Measurements from ENCODE around the gene PHYH.
"Not testable (repeated sequence)": the region's sequence is repeated elsewhere in the genome, so short reads cannot be mapped to it uniquely, and the experiment has no call there.

PHYH gene

GRCh38 chr10:13276146-13276545, 23.7 kb downstream of the PHYH start:
- not testable (repeated sequence) for DNase-seq

- peak in 52 of 56 donors; percentile 8 to 86 (median 57) for DNase-seq
Observed at GRCh38 chr10:13272164-13272571, 27.7 kb downstream of the PHYH start.

- peak in 26 of 56 donors; percentile 1 to 45 (median 8) for DNase-seq
Observed at GRCh38 chr10:13271552-13272163, 28.2 kb downstream of the PHYH start.

DNA sequence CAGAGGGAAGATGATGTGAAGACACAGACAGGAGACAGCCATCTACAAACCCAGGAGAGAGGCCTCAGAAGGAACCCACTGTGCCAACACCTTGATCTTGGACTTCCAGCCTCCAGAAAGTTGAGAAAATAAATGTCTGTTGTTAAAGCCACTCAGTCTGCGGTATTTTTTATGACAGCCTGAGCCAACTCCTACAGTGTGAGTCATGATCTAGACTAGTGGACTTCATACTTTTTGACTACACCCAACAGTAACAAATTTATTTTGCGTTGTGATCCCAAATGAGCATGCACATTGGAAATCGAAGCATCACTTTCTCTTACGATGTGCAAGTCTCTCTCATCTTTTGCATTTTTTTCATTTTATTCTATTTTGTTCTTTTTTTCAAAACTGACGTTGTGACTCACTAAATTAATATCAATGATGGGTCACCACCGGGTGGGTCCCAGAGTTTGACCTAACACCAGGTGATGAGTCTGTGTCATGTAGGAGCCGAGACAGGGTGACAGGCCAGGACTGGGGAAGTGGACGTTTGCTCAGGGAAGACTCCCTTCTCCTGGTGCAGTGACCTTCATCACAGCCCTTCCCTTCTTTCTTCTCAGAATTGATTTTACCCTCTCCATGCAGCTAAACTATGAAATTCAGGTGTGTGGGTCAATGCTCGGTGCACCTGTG, 28.9 kb downstream of the PHYH start:
- no peak for DNase-seq

DNA sequence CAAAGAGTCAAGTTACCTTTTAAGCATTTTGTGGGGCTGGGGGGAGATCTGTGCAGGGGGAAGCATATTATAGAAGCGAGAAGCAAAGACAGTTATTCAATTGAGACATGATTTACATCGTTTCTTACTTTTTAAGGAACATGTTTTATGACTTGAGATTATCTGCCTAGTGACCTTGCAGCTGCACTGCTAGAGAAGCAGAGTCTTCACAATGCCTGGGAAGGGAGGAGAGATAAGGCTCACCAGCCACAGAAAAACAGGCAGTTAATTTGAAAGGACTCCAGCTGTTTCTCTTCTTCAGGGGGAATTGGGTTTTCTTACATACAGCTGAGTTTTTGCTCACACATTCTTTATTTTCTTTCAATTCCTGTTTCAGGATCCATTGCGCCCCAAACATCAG, 31.0 kb downstream of the PHYH start:
- DNase-seq, result no peak

GRCh38 chr10:13268310-13268709, 31.6 kb downstream of the PHYH start:
- no peak for DNase-seq

DNA sequence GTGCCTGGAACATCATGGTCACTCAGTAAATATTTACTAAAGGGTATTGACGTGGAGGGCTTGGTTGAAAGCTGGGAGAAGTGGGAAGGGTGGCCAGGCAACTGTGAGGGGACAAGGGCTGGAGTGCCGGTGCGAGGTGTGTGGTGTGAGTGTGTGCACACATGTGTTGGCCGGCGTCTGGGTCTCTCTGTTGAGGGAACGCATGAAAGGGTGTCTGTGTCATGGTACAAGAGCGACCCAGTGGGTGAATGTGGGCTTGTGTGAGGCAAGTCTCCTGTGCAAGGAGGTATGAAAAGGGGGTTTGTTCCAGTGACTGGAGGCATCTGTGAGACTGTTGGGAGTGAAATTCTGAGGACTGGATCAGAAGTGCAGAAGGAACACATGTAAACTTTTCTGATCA, 36.3 kb downstream of the PHYH start:
- no peak for DNase-seq

GRCh38 chr10:13262433-13262832, 37.4 kb downstream of the PHYH start:
- no peak for DNase-seq

- no peak for DNase-seq
Observed at GRCh38 chr10:13257621-13258140, 42.2 kb downstream of the PHYH start.

- DNase-seq, result no peak
Observed at GRCh38 chr10:13256627-13257026, 43.2 kb downstream of the PHYH start.

GRCh38 chr10:13253726-13254125, 46.1 kb downstream of the PHYH start:
- no peak for DNase-seq

- DNase-seq, result no peak
Observed at GRCh38 chr10:13247784-13248183, 52.1 kb downstream of the PHYH start.

DNA sequence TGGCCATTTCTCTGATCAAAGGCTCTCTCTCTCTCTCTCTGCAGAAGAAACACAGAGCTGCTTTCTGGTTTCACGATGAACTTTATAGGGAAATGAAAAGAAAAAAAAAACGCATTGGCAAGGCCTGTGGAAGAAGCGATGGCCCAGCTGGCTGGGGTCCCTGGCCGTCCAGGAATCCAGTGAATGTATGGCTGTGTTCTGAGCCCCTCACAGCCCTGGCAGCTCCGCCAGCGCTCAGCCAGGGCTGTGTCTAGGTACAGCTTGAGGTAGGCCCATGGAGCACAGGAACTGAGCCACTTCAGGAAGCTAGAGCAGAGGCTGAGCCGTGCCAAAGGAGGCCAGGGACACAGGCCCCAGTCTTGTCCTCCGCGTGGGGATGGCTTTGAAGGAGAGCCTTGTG, 52.6 kb downstream of the PHYH start:
- peak in 1 of 56 donors; percentile 3 for DNase-seq

- DNase-seq, result not testable (repeated sequence)
Observed at GRCh38 chr10:13242260-13242659, 57.6 kb downstream of the PHYH start.

GRCh38 chr10:13241613-13242012, 58.3 kb downstream of the PHYH start:
- DNase-seq, result no peak

- no peak for DNase-seq
Observed at GRCh38 chr10:13239923-13240322, 59.9 kb downstream of the PHYH start.

DNA sequence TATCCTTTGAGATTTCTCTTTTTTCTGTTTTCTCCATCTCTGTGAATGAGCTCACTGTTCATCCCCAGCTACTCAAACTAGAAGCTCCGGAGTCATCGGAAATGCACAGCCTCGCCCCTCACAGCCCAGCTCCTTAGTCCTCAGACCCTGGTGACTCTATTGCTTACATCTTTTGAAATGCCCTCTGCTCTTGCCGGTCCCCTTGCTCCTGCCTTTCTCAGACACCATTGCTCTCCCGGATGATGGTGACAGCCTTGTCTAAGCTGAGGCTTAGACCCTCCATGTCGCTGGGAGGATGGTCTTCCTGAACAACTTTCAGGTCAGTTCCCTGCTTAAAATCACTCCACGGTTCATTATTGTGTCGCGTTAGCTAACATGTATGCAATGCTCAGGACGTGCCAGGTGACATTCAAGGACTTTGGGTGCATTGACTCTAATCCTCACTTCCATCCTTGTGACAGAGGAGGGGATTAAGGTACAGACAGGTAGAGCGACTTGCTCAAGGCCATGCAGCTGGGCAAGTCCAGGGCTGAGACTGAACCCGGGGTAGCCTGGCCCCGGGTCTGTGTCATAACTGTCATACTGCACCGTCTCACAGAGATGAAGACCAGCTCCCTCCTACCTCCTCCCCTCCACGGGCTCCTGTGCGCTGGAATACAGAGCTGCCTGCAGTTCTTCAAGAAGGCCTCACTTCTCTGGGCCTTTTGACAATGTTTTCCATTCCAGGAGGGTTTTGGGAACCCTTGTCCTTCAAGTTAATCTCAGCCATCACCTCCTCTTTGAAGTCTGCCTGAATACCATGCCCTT, 61.4 kb downstream of the PHYH start:
- DNase-seq, result no peak

DNA sequence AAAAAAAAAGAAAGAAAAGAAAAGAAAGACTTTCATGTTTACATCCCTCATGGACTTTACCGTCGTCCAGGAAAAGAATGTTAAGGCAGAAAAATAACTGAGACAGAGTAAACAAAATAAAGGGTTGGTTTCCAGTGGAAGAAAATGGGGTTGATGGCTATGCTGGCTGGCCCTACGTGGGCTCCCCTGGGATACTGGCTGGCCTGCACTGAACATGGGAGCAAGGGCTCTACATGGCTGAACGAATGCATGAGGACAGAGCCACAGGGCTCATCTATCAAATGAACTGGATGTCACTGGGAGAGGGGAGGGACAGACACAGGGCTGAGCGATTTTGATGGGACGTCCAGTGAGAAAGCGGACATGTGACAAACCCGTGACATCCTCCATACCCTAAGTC, 63.2 kb downstream of the PHYH start:
- no peak for DNase-seq

- not testable (repeated sequence) for DNase-seq
Observed at GRCh38 chr10:13234736-13235135, 65.1 kb downstream of the PHYH start.

- DNase-seq, result no peak
Observed at GRCh38 chr10:13234172-13234571, 65.7 kb downstream of the PHYH start, which contains the start of gene UCMA. Gene UCMA, minus strand, starts transcription at chr10:13234374. Its CDS starts 116 bp downstream, at chr10:13234258.

- DNase-seq, result no peak
Observed at GRCh38 chr10:13233358-13233757, 66.5 kb downstream of the PHYH start.

DNA sequence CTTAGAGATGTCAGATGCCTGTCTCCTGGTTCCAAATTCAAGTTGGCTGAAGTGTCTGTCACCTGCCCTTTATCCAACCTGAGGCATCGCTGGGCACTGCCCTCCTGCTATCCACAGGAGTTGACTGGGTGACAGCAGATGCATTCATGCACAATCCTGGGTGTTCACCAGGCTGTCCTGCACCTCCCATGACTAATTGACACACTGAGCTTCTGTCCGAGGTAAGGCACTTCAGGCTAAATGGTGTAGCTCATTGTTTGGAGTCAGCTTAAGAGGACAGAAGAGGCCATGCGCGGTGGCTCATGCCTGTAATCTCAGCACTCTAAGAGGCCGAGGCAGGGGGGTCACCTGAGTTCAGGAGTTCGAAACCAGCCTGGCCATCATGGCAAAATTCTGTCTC, 68.1 kb downstream of the PHYH start:
- no peak for DNase-seq
